Endothelial cell of umbilical vein (primary cell): ENCODE results near the gene SIGLEC10. TPM values are rescaled to one million over a fixed set of nuclear protein-coding genes. Genes with fewer than 3 reads are reported as not detected.
A peak's percentile ranks its signal among the peaks of the same experiment; 100 is the strongest.

Experiments
- BruUV-seq: library from RNA; stranded (reverse); fragments of 400-500 nt; replicated peaks from 2 replicates; lab custom pipeline; 2021; lab: Mats Ljungman, UMichigan
- CTCF ChIA-PET: fragments of 300-600, 350-600 bp; sonication (Branson Sonifier 250); formaldehyde crosslinking; loops from one replicate; lab custom pipeline; 2021; ENCODE audit warnings: antibody characterized with exemption, inconsistent platforms; lab: Charles Lee
- POLR2A ChIA-PET: fragments of 300-600, 350-600 bp; sonication (Branson Sonifier 250); formaldehyde crosslinking; loops from one replicate; lab custom pipeline; 2021; ENCODE audit warnings: antibody characterized with exemption, inconsistent platforms; lab: Charles Lee
- DNase-seq: peaks from one replicate; pipeline ENCODE4 v3.0.0-alpha.2; 2011; ENCODE audit warnings: low read depth, low spot score
- FAIRE-seq: peaks from 2 replicates; lab custom pipeline; 2011; peaks lifted over from hg19 to GRCh38; lab: Jason Lieb, UNC
- H2AFZ ChIP-seq: 2 replicates; pipeline ENCODE4 v1.6.0; 2012; ENCODE audit warnings: low read depth, low read length, control low read depth, inconsistent platforms
- H3K27ac ChIP-seq: 2 replicates; pipeline ENCODE4 v1.5.1; 2011; ENCODE audit warnings: low read depth, mild to moderate bottlenecking, control low read depth, low read length, moderate library complexity; ENCODE audit not compliant: insufficient read depth
- H3K27me3 ChIP-seq, 2 experiments: 2 replicates each; pipeline versions ENCODE4 v1.6.0 to v1.6.1; 2011; ENCODE audit warnings: low read length in 2 of 2, mixed read lengths in 1 of 2; ENCODE audit not compliant: control insufficient read depth in 2 of 2, insufficient read depth in 2 of 2
- H3K36me3 ChIP-seq, 2 experiments: 2 replicates in 1 of 2; 3 replicates in 1 of 2; pipeline ENCODE4 v1.5.1; 2011; ENCODE audit warnings: low read length in 2 of 2, mild to moderate bottlenecking in 1 of 2, moderate library complexity in 1 of 2; ENCODE audit not compliant: control insufficient read depth in 2 of 2, insufficient read depth in 2 of 2; ENCODE audit errors: extremely low read depth in 1 of 2
- H3K4me1 ChIP-seq: 3 replicates; pipeline ENCODE4 v1.5.1; 2011; ENCODE audit warnings: mild to moderate bottlenecking, low read length; ENCODE audit not compliant: control insufficient read depth, insufficient read depth; ENCODE audit errors: extremely low read depth
- H3K4me2 ChIP-seq: 2 replicates; pipeline ENCODE4 v1.6.1; 2011; ENCODE audit warnings: low read length, control low read depth, mixed read lengths; ENCODE audit not compliant: insufficient read depth
- H3K4me3 ChIP-seq, 3 experiments: fragments of 200-600 bp in 1 of 3; sonication (generic), shearing (Covaris generic) in 1 of 3; replicated peaks in 1 of 3; 2 replicates each; pipeline ENCODE4 v1.5.1; 2011 to 2016; ENCODE audit warnings: control low read depth in 3 of 3, low read length in 3 of 3, mild to moderate bottlenecking in 2 of 3, inconsistent platforms in 1 of 3, low read depth in 1 of 3, moderate library complexity in 1 of 3; ENCODE audit not compliant: insufficient read depth in 1 of 3
- H3K79me2 ChIP-seq: 2 replicates; pipeline ENCODE4 v1.6.0; 2012; ENCODE audit warnings: low read length, inconsistent platforms; ENCODE audit not compliant: control insufficient read depth, insufficient read depth
- H3K9ac ChIP-seq: replicated peaks from 2 replicates; pipeline ENCODE3; 2011; ENCODE audit warnings: low read length, control low read depth; ENCODE audit not compliant: insufficient read depth; ENCODE audit errors: extremely low read depth
- H3K9me1 ChIP-seq: replicated peaks from 3 replicates; pipeline ENCODE4 v1.6.0; 2011; ENCODE audit warnings: mild to moderate bottlenecking, low read length; ENCODE audit not compliant: control insufficient read depth, insufficient read depth; ENCODE audit errors: extremely low read depth
- H3K9me3 ChIP-seq: replicated peaks from 2 replicates; pipeline ENCODE4 v1.5.1; 2012; ENCODE audit warnings: low read length, inconsistent platforms; ENCODE audit not compliant: control insufficient read depth, insufficient read depth
- H4K20me1 ChIP-seq: replicated peaks from 2 replicates; pipeline ENCODE3; 2011; ENCODE audit warnings: mild to moderate bottlenecking, low read length; ENCODE audit not compliant: control insufficient read depth, insufficient read depth; ENCODE audit errors: extremely low read depth
- EZH2 ChIP-seq: IDR thresholded peaks from 2 replicates; pipeline ENCODE4 v1.6.1; 2012; ENCODE audit warnings: borderline replicate concordance, low read depth, mild to moderate bottlenecking, moderate library complexity, low read length, inconsistent platforms; ENCODE audit not compliant: severe bottlenecking
- FOS ChIP-seq: IDR thresholded peaks from 2 replicates; pipeline ENCODE4 v1.6.1; 2011; ENCODE audit warnings: mild to moderate bottlenecking, low read length, moderate library complexity, borderline replicate concordance; ENCODE audit not compliant: insufficient read depth
- GATA2 ChIP-seq: IDR thresholded peaks from 2 replicates; pipeline ENCODE4 v1.7.0; 2011; ENCODE audit warnings: low read depth, mild to moderate bottlenecking, moderate library complexity, mixed read lengths, low read length; ENCODE audit not compliant: insufficient read length, insufficient read depth
- JUN ChIP-seq: IDR thresholded peaks from 2 replicates; pipeline ENCODE4 v1.6.1; 2011; ENCODE audit warnings: borderline replicate concordance, low read depth; ENCODE audit not compliant: insufficient read length, insufficient read depth
- MYC ChIP-seq: IDR thresholded peaks from one replicate; pipeline ENCODE4 v1.6.1; 2011; ENCODE audit warnings: mild to moderate bottlenecking, low read depth, low read length
- POLR2AphosphoS5 ChIP-seq: IDR thresholded peaks from 2 replicates; pipeline ENCODE4 v1.6.1; 2012; ENCODE audit warnings: low read depth, mild to moderate bottlenecking, control low read depth, low read length, moderate library complexity; ENCODE audit not compliant: insufficient read depth
- dilution Hi-C: fragments of 300-500 bp; cut with MboI; formaldehyde crosslinking; loops from one replicate; pipeline ENCODE4 v1.15.0; 2019; ENCODE audit warnings: low sequenced_read_pairs; ENCODE audit not compliant: extremely low pct_ligation_motif_present
- intact Hi-C: fragments of 100-400 bp; cut with micrococcal nuclease; formaldehyde crosslinking; loops from one replicate; pipeline ENCODE4 v1.10.0; 2022
- polyA plus RNA-seq, 4 experiments: library from polyadenylated mRNA; depleted of rRNA in 3 of 4; stranded (reverse) in 3 of 4; unstranded in 1 of 4; fragments of >200 nt; gene quantifications; 2 replicates each; pipeline versions ENCODE4 v1.2.1 to v1.2.3, GENCODE V29; 2011 to 2012; ENCODE audit warnings: missing spikeins in 1 of 4
- total RNA-seq: library from RNA; stranded (reverse); gene quantifications from 2 replicates; pipeline ENCODE4 v1.2.3, GENCODE V29; 2021
- TF ChIP-seq, protein P1 (sequence below), 2 donors: IDR thresholded peaks; 1 replicate in 1 of 2; 2 replicates in 1 of 2; pipeline ENCODE4 v1.5.1; 2011; ENCODE audit warnings: low read length in 2 of 2, mild to moderate bottlenecking in 2 of 2, moderate library complexity in 2 of 2, control low read depth in 1 of 2, inconsistent platforms in 1 of 2, low read depth in 1 of 2; ENCODE audit not compliant: insufficient read depth in 1 of 2; ENCODE audit errors: extremely low read depth in 1 of 2

SIGLEC10 gene
- total and polyA plus RNA-seq, 2 donors (not counting 3 experiments of a cell fraction or from before 2014, with no cell fraction given): not detected

DNA sequence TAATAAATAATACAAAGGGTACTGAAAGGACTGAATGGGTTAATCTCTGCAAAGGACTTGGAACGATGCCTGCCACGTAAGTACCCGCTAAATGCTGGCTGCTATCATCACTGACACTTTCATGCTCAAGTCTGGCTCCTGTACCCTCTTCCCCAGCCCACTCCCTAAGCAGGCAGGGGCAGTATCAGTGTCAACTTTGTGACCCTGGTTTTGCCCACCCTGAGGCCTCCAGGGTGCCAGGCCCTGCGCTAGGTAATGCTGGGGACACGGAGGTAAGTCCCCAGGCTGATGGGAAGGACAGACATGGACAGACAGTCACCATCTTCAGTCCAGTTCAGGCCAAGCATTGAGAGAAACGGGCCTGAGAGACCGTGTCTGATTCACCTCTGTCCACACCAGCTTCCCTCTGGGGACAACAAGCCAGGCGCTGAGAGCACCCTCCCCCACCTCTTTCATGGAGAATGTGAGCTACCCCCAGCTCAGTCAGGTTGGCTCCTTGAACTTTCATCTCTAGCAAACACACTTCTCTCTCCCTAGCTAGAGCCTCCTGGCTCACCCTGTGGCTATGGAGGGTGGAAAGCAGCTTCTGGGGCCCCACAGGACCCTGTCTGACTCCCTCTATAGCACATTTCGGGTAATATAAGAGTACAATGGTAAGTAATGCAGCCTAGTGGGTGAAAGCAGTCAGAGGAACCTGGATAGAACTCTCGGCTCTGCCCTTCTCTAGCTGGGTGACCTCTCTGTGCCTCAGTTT lies 52.1 kb downstream of the SIGLEC10 start:
- DNase-seq (peak; percentile 42), FAIRE-seq (peak; percentile 42)
- Histone ChIP-seq H3K9me1 (no peaks in the 10 kb centered on the region), H3K9me3 (no peaks in the 10 kb centered on the region), H2AFZ (peak overlapping the region; percentile 75), H3K4me1 (peaks cover 18% of the 10 kb centered on the region), H3K4me3 (peak overlapping the region; percentile 74 to 87 (median 87)), H3K4me2 (peak overlapping the region; percentile 96), H3K9ac (peak overlapping the region; percentile 89), H3K36me3 (no peaks in the 10 kb centered on the region), H3K27ac (peak overlapping the region; percentile 75), H3K27me3 (no peaks in the 10 kb centered on the region), H4K20me1 (no peaks in the 10 kb centered on the region), H3K79me2 (peaks cover 5% of the 10 kb centered on the region)
- ChIA-PET POLR2A (interaction anchor here (0.6 to 1.7 kb wide), 3 partner anchors 23 to 291 kb away, joined by 3 to 4 read pairs (median 4); partner anchors contain the start of gene VSIG10L), CTCF (interaction anchor here (0.9 to 3.6 kb wide), 7 partner anchors 23 to 296 kb away, joined by 3 to 27 read pairs (median 4); partner anchors contain the start of gene VSIG10L)
- intact Hi-C loops: loop anchor here (5.0 kb wide), 1 partner anchor 38 kb away; no protein-coding TSS in a partner anchor
- no TSS peak for BruUV-seq
- dilution Hi-C loops: no loop called here
- TF ChIP-seq, protein P1, sequence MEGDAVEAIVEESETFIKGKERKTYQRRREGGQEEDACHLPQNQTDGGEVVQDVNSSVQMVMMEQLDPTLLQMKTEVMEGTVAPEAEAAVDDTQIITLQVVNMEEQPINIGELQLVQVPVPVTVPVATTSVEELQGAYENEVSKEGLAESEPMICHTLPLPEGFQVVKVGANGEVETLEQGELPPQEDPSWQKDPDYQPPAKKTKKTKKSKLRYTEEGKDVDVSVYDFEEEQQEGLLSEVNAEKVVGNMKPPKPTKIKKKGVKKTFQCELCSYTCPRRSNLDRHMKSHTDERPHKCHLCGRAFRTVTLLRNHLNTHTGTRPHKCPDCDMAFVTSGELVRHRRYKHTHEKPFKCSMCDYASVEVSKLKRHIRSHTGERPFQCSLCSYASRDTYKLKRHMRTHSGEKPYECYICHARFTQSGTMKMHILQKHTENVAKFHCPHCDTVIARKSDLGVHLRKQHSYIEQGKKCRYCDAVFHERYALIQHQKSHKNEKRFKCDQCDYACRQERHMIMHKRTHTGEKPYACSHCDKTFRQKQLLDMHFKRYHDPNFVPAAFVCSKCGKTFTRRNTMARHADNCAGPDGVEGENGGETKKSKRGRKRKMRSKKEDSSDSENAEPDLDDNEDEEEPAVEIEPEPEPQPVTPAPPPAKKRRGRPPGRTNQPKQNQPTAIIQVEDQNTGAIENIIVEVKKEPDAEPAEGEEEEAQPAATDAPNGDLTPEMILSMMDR (IDR thresholded peaks at IDR 0.05; ENCODE audit: extremely low read depth in 1 of 2, insufficient read depth in 1 of 2, low read depth in 1 of 2, low read length in 2 of 2): peak in 1 of 2 donors; percentile 3
- TF ChIP-seq JUN: no peak
- no peak for TF ChIP-seq POLR2AphosphoS5
- TF ChIP-seq FOS: no peak
- no peak for TF ChIP-seq EZH2
- TF ChIP-seq MYC: no peak
- TF ChIP-seq GATA2: no peak
